ENCODE results near the gene CLEC4M. TPM values are rescaled to one million over a fixed set of nuclear protein-coding genes. Genes with fewer than 3 reads are reported as not detected.

CLEC4M gene
- total and polyA plus RNA-seq, 2 of the 8 experiments (the other 6 are each of a cell fraction or from before 2014, with no cell fraction given) = not detected

DNA sequence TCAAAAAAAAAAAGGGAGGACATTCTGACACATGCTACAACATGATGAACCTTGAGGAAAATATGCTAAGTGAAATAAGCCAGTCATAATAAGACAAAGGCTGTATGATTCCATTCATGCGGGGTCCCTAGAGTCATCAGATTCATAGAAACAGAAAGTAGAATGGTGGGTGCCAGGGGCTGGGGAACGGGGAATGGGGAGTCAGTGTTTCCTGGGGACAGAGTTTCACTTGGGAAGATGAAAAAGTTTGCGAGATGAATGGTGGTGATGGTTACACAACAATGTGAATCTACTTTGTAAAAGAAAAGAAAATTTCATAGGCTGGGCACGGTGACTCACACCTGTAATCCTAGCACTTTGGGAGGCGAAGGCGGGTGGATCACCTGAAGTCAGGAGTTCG lies 25.0 kb upstream of the CLEC4M start (continued):
- TF ChIP-seq CHD7 (IDR thresholded peaks at IDR 0.05; ENCODE audit: insufficient replicate concordance, low read length) = no peak
- no peak for TF ChIP-seq RBBP5 (IDR thresholded peaks at IDR 0.05; ENCODE audit: borderline replicate concordance, low read depth, low read length)
- no peak for TF ChIP-seq JUN (IDR thresholded peaks at IDR 0.05; ENCODE audit: low read depth, low read length)
- no peak for TF ChIP-seq USF2 (IDR thresholded peaks at IDR 0.05; ENCODE audit: low read length)
- no peak for TF ChIP-seq BCL11A (IDR thresholded peaks at IDR 0.05; ENCODE audit: low read depth in 2 of 2, low read length in 2 of 2)
- TF ChIP-seq EP300 (IDR thresholded peaks at IDR 0.05; ENCODE audit: borderline replicate concordance in 1 of 2, low read depth in 2 of 2, low read length in 2 of 2) = no peak
- no peak for TF ChIP-seq TCF12 (IDR thresholded peaks at IDR 0.05; ENCODE audit: low read depth, low read length)
- no peak for TF ChIP-seq ATF3 (IDR thresholded peaks at IDR 0.05; ENCODE audit: insufficient read depth, low read depth, low read length)
- no peak for TF ChIP-seq KDM5A (IDR thresholded peaks at IDR 0.05; ENCODE audit: low read length)

Measured in H1 (cell line).